ENCODE data around the gene INMT. TPM values are rescaled to one million over a fixed set of nuclear protein-coding genes. Genes with fewer than 3 reads are reported as not detected.
A peak's percentile ranks its signal among the peaks of the same experiment; 100 is the strongest.

INMT gene
- polyA plus RNA-seq, 3 donors, result 2.1 to 191 (median 4.8) TPM

DNA sequence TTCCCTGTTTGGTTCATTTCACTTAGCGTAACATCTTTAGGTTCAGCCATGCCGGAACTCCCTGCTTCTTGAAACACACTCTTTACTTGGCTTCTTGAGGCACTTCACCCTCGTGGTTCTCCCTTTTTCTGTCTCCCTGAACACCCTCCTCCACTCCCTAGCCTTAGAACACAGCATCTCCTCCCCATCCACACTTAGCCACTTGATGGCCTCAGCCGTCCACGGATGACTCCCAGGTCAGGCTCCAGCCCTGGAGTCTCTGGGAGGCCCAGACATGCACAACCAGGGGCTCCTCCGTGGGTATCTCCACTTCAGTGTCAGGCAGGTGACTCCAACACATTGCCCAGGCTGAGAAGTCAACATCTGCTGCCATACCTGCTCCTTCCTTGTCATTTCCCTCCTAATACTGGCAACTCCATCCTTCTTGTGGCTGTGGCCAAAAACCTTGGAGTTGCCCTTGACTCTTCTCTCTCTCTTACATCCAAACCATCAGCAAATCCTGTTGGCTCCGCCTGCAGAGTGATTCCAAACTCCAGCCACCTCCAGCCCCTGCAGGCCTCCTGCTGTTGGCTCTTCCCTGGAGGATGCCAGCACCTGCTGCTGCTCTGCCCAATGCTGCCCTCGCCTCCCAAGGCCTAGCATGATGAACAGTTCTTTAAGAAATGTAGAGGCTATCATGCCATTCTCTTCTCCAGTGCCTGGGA lies 8.4 kb upstream of the INMT start:
- 64 to 72% (median 68%) methylated on average over 8 of the region's 8 CpGs for WGBS, 3 donors
- no peak overlapping the region for H3K27ac ChIP-seq (ENCODE audit: low read depth, low read length)

DNA sequence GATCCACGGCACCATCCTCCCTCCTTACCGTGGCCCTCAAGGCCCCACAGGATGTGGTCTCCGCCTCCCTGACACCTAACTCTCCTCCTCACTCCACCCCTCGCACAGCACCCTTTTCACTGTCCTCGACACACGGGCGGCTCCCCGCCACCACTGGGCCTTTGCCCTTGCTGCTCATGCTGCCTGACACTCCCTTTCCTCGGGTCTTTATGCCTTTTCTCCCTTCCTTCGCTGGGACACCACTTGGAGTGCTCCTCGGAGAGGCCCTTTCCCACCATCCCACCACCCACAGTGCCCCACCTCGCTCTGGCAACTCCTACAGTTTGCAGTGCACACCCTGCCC lies 7.9 kb upstream of the INMT start:
- 90 to 93% (median 92%) methylated on average over 12 of the region's 12 CpGs for WGBS, 3 donors
- no peak overlapping the region for H3K27ac ChIP-seq (ENCODE audit: low read depth, low read length)

DNA sequence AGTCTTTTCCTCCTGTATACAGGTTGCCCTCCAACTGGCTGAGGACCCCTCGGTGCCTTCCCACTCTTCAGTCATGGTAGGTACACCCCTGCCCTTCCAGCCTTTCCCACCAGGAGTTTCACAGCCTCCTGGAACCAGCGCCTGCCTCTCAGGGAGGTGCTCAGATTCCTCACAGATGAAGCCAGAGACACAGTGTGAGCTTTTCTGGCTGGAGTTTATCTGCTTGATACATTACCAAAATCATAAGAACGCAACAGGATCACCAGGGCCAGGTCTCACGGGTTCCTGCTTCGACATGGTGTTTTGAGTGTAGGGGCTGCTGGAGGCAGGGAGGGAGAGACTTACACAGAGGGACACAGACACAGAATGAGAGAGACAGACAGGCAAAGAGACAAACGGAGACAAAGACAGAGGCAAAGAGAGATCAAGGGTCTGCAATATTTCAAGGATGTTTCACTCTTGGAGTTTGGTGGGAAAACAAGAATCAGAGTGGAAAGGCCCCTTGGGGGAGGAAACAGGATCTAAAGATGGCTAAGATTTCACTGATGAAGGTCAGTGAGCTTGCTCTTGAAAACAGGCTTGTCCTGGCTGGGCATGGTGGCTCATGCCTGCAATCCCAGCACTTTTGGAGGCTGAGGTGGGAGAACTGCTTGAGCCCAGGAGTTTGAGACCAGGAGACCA lies 6.5 kb upstream of the INMT start:
- 58 to 73% (median 61%) methylated on average over 6 of the region's 6 CpGs for WGBS, 3 donors
- H3K27ac ChIP-seq (ENCODE audit: low read depth, low read length), result no peak overlapping the region

DNA sequence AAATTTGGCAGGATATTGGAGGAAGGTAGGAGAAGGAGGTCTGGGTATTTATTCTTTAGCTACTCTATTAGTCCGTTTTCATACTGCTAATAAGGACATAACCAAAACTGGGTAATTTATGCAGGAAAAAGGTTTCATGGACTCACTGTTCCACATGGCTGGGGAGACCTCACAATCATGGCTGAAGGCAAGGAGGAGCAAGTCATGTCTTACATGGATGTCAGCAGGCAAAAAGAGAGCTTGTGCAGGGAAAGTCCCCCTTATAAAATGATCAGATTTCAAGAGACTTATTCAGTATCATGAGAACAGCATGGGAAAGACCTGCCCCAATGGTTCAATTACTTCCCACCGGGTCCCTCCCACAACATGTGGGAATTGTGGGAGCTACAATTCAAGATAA lies 1.9 kb upstream of the INMT start:
- 52 to 89% (median 64%) methylated on average over 2 of the region's 2 CpGs for WGBS, 3 donors
- no peak overlapping the region for H3K27ac ChIP-seq (ENCODE audit: low read depth, low read length)

DNA sequence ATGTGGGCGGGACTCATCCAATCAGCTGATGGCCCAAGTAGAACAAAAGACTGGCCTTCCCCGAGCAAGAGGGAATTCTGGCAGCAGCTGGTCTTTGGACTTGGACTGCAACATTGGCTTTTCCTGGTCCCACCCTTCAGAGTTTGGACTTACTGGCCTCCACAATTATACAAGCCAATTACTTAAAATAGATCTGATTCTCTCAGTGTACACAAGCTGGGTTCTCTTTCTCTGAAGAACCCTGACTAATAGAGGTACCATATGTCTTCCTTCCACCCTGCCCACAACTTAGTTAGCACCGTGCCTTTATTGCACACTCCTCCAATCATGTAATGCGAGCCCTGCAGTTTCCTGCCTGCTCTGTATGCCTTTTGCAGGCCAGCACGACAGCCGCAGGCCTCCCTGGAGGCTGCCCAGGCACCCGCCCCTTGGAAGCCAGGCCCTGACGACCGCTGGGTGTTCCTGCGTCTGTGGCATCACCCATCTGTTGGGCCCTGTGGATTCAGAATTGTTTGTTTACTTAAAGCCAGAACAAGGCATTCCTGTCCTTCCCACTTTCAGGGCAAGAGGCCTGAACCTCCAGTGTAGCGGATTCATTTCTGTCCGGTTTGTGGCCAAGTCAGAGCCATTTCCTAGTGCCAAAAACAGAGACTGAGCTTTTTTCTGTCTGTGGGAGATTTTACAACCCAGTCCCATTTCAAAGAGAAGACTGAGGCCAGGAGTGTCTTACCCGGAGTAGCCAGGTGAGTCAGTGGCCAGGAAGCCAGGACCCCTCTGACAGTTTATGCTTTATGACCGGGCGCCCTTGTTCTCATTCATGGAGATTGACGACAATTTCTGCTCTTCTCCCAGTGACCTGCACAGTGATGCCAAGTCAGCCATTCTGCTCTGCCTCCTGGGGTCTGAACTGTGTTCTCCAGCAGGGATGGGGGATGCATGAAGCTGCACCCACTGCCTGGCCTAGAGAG lies 968 bp upstream of the INMT start:
- WGBS, 3 donors, result 45 to 72% (median 45%) methylated on average over 16 of the region's 16 CpGs
- peak overlapping the region; percentile 22 for H3K27ac ChIP-seq (ENCODE audit: low read depth, low read length)

DNA sequence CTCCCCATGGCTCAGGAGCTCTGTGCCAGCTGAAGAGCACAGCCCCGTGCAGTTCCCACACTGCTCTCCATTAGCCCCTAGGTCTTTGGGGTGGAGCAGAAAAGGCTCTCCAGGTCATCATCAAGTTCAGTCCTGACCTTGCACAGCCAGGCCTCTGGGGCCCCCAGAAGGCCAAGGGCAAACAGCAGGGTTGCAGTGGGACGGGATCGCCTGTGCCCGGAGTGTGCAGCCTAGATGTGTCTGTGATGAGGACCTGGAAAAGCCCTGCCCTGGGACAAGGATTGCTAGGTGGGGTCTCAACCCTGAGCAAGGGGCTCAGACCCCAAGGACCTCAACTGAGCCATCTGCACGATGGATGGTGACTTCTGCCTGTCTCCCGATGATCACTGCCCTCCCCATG lies 549 bp downstream of the INMT start:
- WGBS, 3 donors, result 59 to 79% (median 67%) methylated on average over 6 of the region's 6 CpGs
- H3K27ac ChIP-seq (ENCODE audit: low read depth, low read length), result peak overlapping the region; percentile 14

DNA sequence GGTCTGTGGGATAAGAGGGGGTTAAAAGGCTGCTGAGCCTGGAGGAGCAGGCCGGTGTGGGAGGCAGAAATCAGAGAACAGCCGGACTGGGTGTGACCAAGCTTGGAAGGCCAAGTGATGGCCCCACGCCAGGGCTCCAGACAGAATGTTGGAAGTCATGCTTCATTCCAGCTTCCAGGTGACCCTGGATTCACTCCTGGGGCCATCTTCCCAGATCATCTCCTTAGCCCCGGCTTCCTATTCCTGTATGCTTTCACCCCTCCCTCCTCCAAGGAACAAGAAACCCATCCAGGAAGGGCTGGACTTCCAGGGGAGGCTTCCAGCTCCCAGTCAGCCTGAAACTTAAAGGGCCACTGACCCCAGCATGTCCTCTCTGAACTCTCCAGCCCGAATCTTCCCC lies 1.0 kb downstream of the INMT start:
- 14 to 30% (median 27%) methylated on average over 4 to 5 of the region's 5 CpGs for WGBS, 3 donors
- no peak overlapping the region for H3K27ac ChIP-seq (ENCODE audit: low read depth, low read length)

DNA sequence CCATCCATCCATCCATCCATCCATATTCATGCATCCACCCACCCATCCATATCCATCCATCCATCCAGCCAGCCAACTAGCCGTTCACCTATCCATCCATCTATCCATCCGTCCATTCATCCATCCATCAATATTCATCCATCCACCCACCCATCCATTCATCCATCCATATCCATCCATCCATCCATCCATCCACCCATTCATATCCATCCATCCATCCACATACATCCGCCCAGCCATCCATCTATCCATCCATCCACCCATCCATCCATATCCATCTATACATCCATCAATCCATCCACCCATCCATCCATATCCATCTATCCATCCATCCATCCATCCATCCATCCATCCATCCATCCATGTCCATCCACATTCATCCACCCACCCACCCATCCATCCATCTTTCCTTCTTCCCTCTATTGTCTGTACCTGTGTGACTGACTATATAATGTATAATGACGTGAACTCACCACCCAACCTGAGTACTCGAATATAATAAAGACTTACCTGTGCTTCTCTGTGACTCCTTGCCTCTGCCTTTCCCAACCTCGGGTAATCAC lies 2.5 kb downstream of the INMT start:
- 86 to 93% (median 91%) methylated on average over 6 of the region's 6 CpGs for WGBS, 3 donors
- no peak overlapping the region for H3K27ac ChIP-seq (ENCODE audit: low read depth, low read length)

DNA sequence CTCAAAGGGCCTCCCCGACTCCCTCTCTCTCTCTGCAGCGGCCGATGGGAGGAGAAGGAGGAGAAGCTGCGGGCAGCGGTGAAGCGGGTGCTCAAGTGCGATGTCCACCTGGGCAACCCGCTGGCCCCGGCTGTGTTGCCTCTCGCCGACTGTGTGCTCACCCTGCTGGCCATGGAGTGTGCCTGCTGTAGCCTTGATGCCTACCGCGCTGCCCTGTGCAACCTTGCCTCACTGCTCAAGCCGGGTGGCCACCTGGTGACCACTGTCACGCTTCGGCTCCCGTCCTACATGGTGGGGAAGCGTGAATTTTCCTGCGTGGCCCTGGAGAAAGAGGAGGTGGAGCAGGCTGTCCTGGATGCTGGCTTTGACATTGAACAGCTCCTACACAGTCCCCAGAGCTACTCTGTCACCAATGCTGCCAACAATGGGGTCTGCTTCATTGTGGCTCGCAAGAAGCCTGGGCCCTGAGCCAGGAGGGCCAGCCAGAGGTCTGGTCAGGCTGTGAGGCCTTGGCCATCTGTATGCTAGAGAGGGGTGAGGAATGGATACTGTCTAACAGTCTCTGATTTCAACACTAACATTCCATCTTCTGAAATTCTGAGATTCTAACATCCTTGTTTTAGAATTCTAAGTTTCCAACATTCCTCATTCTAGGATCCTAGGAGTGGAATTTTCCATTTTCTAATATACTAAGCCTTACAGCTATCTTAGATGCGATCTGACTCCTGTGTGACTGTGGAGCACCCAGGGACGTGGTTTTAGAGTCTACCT lies 3.6 kb downstream of the INMT start:
- WGBS, 3 donors, result 60 to 81% (median 70%) methylated on average over 20 to 22 of the region's 22 CpGs

DNA sequence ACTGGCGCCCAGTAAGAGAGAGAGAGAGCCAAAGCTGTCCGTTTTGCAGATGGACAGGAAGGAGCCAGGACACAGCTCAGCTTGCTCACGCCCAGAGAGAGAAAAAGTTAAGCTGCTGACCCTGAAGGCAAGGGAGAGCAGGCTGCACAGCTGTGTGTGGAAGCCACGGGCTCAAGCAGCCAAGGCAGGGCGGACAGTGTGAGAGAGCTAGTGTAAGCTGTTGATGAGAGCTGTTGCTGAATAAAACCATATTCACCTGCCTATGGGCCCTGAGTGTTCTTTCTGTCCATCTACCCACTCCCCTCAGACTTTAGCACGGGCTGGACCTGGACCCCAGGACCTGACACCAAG lies 5.4 kb downstream of the INMT start:
- H3K27ac ChIP-seq (ENCODE audit: low read depth, low read length), result no peak overlapping the region
- 65 to 81% (median 81%) methylated on average over 6 of the region's 6 CpGs for WGBS, 3 donors

More for the DNA sequence above, 3.6 kb downstream of the INMT start:
- H3K27ac ChIP-seq (ENCODE audit: low read depth, low read length), result no peak overlapping the region

DNA sequence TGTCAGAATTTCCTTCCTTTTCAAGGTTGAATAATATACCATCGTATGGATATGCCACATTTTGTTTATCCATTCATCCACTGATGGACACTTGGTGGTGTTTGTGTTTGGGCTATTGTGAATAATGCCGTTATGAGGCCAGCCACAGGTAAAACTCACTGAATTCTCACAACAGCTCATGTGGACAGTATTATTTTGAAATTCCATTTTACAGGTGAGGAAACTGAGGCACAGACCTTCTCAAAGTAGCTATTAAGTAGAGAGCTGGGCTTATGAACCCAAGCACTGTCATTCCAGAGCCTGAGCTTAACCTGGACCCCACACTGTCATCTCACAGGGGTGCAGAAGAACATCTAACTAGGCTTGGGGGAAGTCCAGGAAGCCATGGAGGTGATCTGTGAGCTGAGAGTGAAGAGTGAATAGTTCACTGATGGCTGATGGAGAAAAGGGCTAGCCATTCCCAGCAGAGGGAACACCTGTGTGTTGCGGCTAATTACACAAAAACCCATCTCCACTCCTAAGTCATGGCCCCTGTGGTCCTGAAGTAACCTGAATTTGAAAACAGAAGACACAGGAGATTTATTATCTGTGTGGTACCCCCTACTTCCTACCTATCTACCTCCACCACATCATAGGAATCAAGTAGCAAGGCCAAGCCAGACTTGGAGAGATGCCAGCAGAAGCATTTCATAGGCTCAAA lies 8.7 kb downstream of the INMT start:
- H3K27ac ChIP-seq (ENCODE audit: low read depth, low read length), result no peak overlapping the region
- 86 to 95% (median 91%) methylated on average over 3 of the region's 3 CpGs for WGBS, 3 donors

DNA sequence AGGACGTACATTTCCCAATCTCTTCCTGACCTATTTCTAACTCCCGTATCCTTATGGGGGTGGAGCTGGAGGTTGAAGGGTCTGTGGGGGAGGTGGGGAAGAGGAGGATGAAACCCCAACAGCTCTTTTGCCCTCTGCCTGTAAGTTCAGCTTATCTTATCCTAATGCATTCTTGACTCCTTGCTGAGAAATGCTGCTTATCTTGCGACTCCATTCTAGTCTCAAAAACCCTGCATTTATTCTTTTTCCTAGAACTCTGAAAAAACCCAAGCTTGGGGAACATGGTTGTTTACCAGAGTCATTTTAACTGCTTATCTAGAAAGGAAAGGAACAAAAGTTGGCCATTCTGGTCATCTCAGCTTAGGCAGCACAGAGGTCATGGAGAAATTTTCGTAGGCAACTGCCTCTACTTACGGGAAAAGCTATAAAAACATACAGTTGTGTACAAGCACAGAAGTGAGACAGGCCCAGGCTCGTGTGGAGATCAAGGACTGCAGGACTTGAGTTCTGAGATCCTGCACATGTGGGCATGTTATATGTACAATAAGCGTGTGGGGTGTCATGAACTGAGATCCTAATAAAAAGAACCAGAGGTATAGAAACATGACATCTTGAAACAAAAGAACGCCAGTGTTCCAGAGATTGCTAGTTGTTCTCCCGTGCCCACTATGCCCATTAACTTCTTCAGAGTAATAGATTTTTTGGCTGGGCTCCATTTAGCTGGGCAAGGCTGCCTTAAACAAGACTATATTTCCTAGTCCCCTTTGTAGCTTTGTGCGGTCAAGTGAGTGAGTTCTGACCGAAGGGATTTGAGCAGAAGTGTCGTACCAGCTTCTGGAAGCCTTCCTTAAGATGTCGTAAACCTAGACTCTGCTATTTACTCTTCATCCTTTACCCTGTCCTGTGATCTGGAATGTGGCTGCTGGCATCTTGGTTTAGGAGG lies 9.6 kb downstream of the INMT start:
- 68 to 71% (median 69%) methylated on average over 13 of the region's 13 CpGs for WGBS, 3 donors
- no peak overlapping the region for H3K27ac ChIP-seq (ENCODE audit: low read depth, low read length)

DNA sequence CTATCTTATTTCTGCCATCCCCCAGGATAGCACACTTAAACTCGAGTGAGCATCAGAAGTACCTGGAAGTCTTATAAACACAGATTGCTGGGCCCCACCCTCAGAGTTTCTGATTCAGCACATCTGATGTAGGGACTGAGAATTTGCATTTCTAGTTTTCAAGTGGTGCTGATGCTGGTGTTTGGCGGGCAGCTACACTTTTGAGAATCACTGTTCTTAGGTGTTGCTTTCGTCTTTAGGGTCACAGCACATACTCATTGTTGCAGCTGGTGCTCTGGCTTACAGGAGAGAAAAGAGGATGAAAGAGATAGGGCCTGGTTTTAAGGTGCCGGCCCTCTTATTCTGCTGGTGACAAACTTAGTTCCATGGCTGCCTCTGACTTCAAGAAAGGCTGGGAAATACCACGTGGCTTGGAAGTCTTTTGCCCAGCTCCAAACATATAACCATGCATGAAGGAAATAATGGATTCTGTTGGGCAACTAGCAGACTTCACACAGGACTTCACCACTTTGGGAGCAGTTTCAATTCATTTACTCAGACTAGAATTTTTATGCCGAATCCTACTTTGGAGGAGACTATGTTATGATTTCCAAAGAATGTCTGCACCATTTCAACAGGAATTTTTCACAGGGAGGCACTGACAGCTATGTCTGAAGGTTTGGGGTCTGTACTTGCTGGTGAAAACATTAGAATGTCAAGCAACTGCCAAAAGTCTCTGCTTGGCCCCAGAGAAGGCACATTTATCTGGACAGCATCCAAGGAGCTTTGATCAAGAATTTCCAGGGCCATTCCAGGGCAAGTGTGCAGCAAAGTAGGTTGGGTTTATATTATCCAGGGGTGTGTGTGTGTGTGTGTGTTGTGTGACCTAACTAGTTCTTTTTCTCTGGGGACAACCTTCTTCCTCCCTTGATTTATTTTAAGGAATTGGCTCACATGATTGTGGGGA lies 12.4 kb downstream of the INMT start:
- WGBS, 3 donors, result 73 to 80% (median 73%) methylated on average over 6 of the region's 6 CpGs

DNA sequence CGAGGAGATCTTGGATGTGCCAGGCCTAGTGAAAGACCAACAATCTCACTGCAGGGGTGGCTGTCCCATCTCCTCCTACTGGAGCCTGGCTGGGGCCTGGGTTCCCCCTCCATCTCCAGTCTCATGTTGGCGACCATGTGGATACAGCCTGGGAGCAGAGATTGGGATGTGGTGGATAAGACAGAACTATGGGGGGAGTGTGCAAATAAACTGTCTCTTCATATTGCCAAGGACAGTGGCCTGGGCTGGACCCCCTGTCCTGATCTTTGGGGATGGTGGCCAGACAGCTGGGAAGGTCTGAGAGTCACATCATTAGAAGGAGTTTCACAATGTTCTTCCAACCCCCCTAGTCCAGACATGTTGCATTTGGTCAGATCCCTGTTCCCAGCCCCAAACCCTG lies 13.5 kb downstream of the INMT start:
- H3K27ac ChIP-seq (ENCODE audit: low read depth, low read length), result no peak overlapping the region
- 89 to 98% (median 94%) methylated on average over 2 of the region's 2 CpGs for WGBS, 3 donors

More for the DNA sequence above, 12.4 kb downstream of the INMT start:
- H3K27ac ChIP-seq (ENCODE audit: low read depth, low read length), result no peak overlapping the region

DNA sequence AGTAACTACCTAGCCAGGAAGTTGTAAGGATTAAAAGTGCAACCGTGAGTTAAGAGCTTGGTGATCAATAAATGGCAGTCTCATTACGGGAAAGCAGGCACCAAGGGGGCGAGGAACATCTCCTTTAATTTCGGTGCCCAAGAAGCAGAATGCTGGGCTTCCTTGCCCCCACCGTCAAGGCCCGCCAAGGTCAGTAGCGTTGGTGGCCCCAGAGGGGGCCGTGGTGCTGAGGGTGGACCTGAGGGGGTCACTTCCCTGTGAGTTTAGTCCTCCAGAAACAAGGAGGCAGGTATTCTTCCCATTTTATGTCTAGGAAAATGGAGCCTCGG lies 18.9 kb downstream of the INMT start:
- peak overlapping the region; percentile 36 for H3K27ac ChIP-seq (ENCODE audit: low read depth, low read length)
- 41 to 64% (median 54%) methylated on average over 9 of the region's 9 CpGs for WGBS, 3 donors
